Heart right ventricle (tissue), 16 donors: ENCODE measurements around the gene PSMD11. TPM values are rescaled to one million over a fixed set of nuclear protein-coding genes. Genes with fewer than 3 reads are reported as not detected.

ENCODE experiments used
- ATAC-seq, 8 donors: fragments of 200-7000 bp; cut with Tn5 transposase; one replicate each; pipeline ENCODE4 v1.9.1; 2020; ENCODE audit warnings: mild to moderate bottlenecking in 8 of 8, moderate library complexity in 8 of 8, moderate number of reproducible peaks in 1 of 8
- DNase-seq, 2 donors: peaks; one replicate each; pipeline ENCODE4 v3.0.0-alpha.2; 2020
- H3K27ac ChIP-seq, 10 donors: fragments of 200-600 bp; sonication (generic) in 2 of 10; one replicate each; pipeline versions ENCODE4 v1.5.0 to v1.8.0; 2020 to 2022; ENCODE audit warnings: mild to moderate bottlenecking in 3 of 10
- H3K27me3 ChIP-seq, 7 donors: fragments of 200-600 bp; one replicate each; pipeline ENCODE4 v1.8.0; 2021 to 2022; ENCODE audit warnings: mild to moderate bottlenecking in 2 of 7
- H3K36me3 ChIP-seq, 9 donors: fragments of 200-600 bp; sonication (generic) in 1 of 9; one replicate each; pipeline versions ENCODE4 v1.5.0 to v1.8.0; 2020 to 2022; ENCODE audit warnings: mild to moderate bottlenecking in 2 of 9
- H3K4me1 ChIP-seq, 9 donors: fragments of 200-600 bp; sonication (generic) in 1 of 9; one replicate each; pipeline versions ENCODE4 v1.5.0 to v1.8.0; 2020 to 2022; ENCODE audit warnings: mild to moderate bottlenecking in 4 of 9
- H3K4me3 ChIP-seq, 10 donors: fragments of 200-600 bp; sonication (generic) in 2 of 10; one replicate each; pipeline versions ENCODE4 v1.5.0 to v1.8.0; 2020 to 2022; ENCODE audit warnings: mild to moderate bottlenecking in 7 of 10, moderate library complexity in 2 of 10
- H3K9me3 ChIP-seq, 11 donors: fragments of 200-600 bp in 10 of 11; sonication (generic) in 2 of 11; one replicate each; pipeline versions ENCODE4 v1.5.0 to v1.8.0; 2013 to 2022; ENCODE audit warnings: mild to moderate bottlenecking in 2 of 11, control low read depth in 1 of 11, moderate library complexity in 1 of 11
- WGBS, 2 donors: extraction: QIAGEN DNeasy Blood & Tissue Kit; methylation state at CpG; one replicate each; pipeline ENCODE4 v1.1.7; 2013; ENCODE audit warnings: inconsistent platforms in 1 of 2; 5-methylcytosine and 5-hydroxymethylcytosine counted together
- intact Hi-C, 10 donors: fragments of 100-400 bp; cut with DNase I; formaldehyde crosslinking; loops; one replicate each; pipeline versions ENCODE4 v1.11.1 to v1.14.2; 2022
- polyA plus RNA-seq, 2 donors: library from polyadenylated mRNA; stranded (reverse); fragments of 200-250 nt; gene quantifications; one replicate each; pipeline ENCODE4 v1.2.3, GENCODE V29; 2013
- total RNA-seq, 10 donors: library from RNA; stranded (reverse); fragmentation: NEBNext Ultra II Directional in 3 of 10; extraction: Animal tissue kit (Norgen Biotek cat#: 25700) in 3 of 10; gene quantifications; one replicate each; pipeline versions ENCODE4 v1.2.1 to v1.2.4, GENCODE V29; 2021 to 2023
- TF ChIP-seq, protein P1 (sequence below), 9 donors: fragments of 200-600 bp; sonication (generic) in 2 of 9; IDR thresholded peaks; one replicate each; pipeline versions ENCODE4 v1.5.0 to v1.8.0; 2021 to 2022; ENCODE audit warnings: antibody characterized with exemption in 9 of 9, mild to moderate bottlenecking in 5 of 9, moderate library complexity in 1 of 9
- donor health status: Arrhythmogenic right ventricular cardiomyopathy.
- donor health status: ischemic (EF 13 %, LVEDD 7.1; RV severe dilation, severe dysfunction).
- donor health status: healthy with polysubstance abuse.
- donor health status: DM: no; HTN: yes; CAD: no.
- donor health status: DM: no; HTN: no; CAD: no.
- donor health status: ischemic (EF 25% LVEDD 6.9; RV normal size, moderate dysfunction).
- donor health status: ischemic (EF 25% LVEDD 5.7; RV mildly dilated, moderate dysfunction).
- donor health status: healthy.
- donor health status: DM: yes; HTN: yes; CAD: no.
- donor health status: Ischemic cardiomyopathy.
- donor health status: ischemic (EF 35%, LVEDD 5.7; RV mildly dilated, moderate dysfunction).
- donor health status: nonischemic (EF 11% LVEDD 7.7; RV severe dilation, severe dysfunction).
- donor health status: DM: yes; HTN: yes; CAD: no.
- donor health status: PGD.
- donor health status: ischemic (EF 29% LVEDD 5.4; RV normal size, mild dysfunction).
- donor health status: nonischemic (EF 23%, LVEDD 6.1; RV moderate dilation, normal function).

The PSMD11 gene
- total and polyA plus RNA-seq, 12 donors = 41.9 to 102 (median 83.6) TPM

- no peak overlapping the region for H3K4me3 ChIP-seq
- DNase-seq (no peak), ATAC-seq (no peak)
- no peaks in the 10 kb centered on the region for H3K27me3 ChIP-seq
- peaks cover 0 to 21% (median 0%) of the 10 kb centered on the region in 9 donors for H3K36me3 ChIP-seq
- peaks cover 4 to 56% (median 21%) of the 10 kb centered on the region in 9 donors for H3K4me1 ChIP-seq
- no peaks in the 10 kb centered on the region for H3K9me3 ChIP-seq
- intact Hi-C loops = loop anchor here (5.0 to 10.0 kb wide), 8 partner anchors 115 to 388 kb away; partner anchors contain the start of gene MYO1D (in 1 of the 10)
- 90 to 94% methylated on average over 10 of the region's 10 CpGs for WGBS, 2 donors
- TF ChIP-seq, protein P1, sequence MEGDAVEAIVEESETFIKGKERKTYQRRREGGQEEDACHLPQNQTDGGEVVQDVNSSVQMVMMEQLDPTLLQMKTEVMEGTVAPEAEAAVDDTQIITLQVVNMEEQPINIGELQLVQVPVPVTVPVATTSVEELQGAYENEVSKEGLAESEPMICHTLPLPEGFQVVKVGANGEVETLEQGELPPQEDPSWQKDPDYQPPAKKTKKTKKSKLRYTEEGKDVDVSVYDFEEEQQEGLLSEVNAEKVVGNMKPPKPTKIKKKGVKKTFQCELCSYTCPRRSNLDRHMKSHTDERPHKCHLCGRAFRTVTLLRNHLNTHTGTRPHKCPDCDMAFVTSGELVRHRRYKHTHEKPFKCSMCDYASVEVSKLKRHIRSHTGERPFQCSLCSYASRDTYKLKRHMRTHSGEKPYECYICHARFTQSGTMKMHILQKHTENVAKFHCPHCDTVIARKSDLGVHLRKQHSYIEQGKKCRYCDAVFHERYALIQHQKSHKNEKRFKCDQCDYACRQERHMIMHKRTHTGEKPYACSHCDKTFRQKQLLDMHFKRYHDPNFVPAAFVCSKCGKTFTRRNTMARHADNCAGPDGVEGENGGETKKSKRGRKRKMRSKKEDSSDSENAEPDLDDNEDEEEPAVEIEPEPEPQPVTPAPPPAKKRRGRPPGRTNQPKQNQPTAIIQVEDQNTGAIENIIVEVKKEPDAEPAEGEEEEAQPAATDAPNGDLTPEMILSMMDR (IDR thresholded peaks at IDR 0.05) = no peak
- H3K27ac ChIP-seq = no peak overlapping the region
Observed at GRCh38 chr17:32489320-32490100, 45.2 kb downstream of the PSMD11 start.

GRCh38 chr17:32490101-32490482, 45.8 kb downstream of the PSMD11 start:
- H3K27me3 ChIP-seq = no peaks in the 10 kb centered on the region
- H3K4me3 ChIP-seq = no peak overlapping the region
- TF ChIP-seq, protein P1 (IDR thresholded peaks at IDR 0.05) = no peak
- no peak for ATAC-seq
- WGBS, 2 donors = 79 to 84% methylated on average over 16 of the region's 16 CpGs
- peaks cover 4 to 62% (median 21%) of the 10 kb centered on the region in 9 donors for H3K4me1 ChIP-seq
- no peak for DNase-seq
- H3K9me3 ChIP-seq = no peaks in the 10 kb centered on the region
- H3K27ac ChIP-seq = no peak overlapping the region
- H3K36me3 ChIP-seq = peaks cover 0 to 21% (median 0%) of the 10 kb centered on the region in 9 donors
- intact Hi-C loops = loop anchor here in 2 of 10 donors (10.0 kb wide), 2 partner anchors 115 to 125 kb away; no protein-coding TSS in a partner anchor

- H3K4me1 ChIP-seq = peaks cover 4 to 68% (median 31%) of the 10 kb centered on the region in 9 donors
- intact Hi-C loops = loop anchor here in 2 of 10 donors (2.0 to 10.0 kb wide), 3 partner anchors 27 to 123 kb away; no protein-coding TSS in a partner anchor
- ATAC-seq = no peak
- TF ChIP-seq, protein P1 (IDR thresholded peaks at IDR 0.05) = no peak
- 82 to 83% methylated on average over 21 of the region's 21 CpGs for WGBS, 2 donors
- no peaks in the 10 kb centered on the region for H3K9me3 ChIP-seq
- no peaks in the 10 kb centered on the region for H3K27me3 ChIP-seq
- H3K36me3 ChIP-seq = peaks cover 0 to 21% (median 0%) of the 10 kb centered on the region in 9 donors
- no peak overlapping the region for H3K4me3 ChIP-seq
- no peak overlapping the region for H3K27ac ChIP-seq
- DNase-seq = no peak
Observed at GRCh38 chr17:32491371-32492263, 47.3 kb downstream of the PSMD11 start.

GRCh38 chr17:32492264-32492589, 47.9 kb downstream of the PSMD11 start:
- intact Hi-C loops = loop anchor here in 2 of 10 donors (2.0 to 10.0 kb wide), 3 partner anchors 27 to 123 kb away; no protein-coding TSS in a partner anchor
- TF ChIP-seq, protein P1 (IDR thresholded peaks at IDR 0.05) = no peak
- no peaks in the 10 kb centered on the region for H3K27me3 ChIP-seq
- H3K9me3 ChIP-seq = no peaks in the 10 kb centered on the region
- no peak for DNase-seq
- peaks cover 0 to 21% (median 0%) of the 10 kb centered on the region in 9 donors for H3K36me3 ChIP-seq
- H3K27ac ChIP-seq = peak overlapping the region in 1 of 10 donors; percentile 23
- H3K4me3 ChIP-seq = no peak overlapping the region
- WGBS, 2 donors = 79 to 83% methylated on average over 4 of the region's 4 CpGs
- peaks cover 4 to 68% (median 31%) of the 10 kb centered on the region in 9 donors for H3K4me1 ChIP-seq
- ATAC-seq = no peak
